ENCODE data around the gene GARIN5B. TPM values are rescaled to one million over a fixed set of nuclear protein-coding genes. Genes with fewer than 3 reads are reported as not detected.

The GARIN5B gene
- total and polyA plus RNA-seq, 7 donors: not detected

GRCh38 chr19:55309448-55309847, 53.6 kb downstream of the GARIN5B start:
- WGBS, 2 donors: 89 to 92% methylated on average over 5 of the region's 5 CpGs
- H3K27ac ChIP-seq: no peak overlapping the region
- H3K27me3 ChIP-seq: no peaks in the 10 kb centered on the region
- H3K9me3 ChIP-seq: no peaks in the 10 kb centered on the region
- H3K36me3 ChIP-seq: peaks cover 0 to 38% (median 15%) of the 10 kb centered on the region in 4 donors
- TF ChIP-seq CTCF (IDR thresholded peaks at IDR 0.05) (no peak), POLR2A (IDR thresholded peaks at IDR 0.05) (no peak), EP300 (IDR thresholded peaks at IDR 0.05) (no peak), POLR2AphosphoS5 (IDR thresholded peaks at IDR 0.05) (no peak)
- no peak overlapping the region for H3K4me3 ChIP-seq
- no peaks in the 10 kb centered on the region for H3K4me1 ChIP-seq
- DNase-seq: no peak
- intact Hi-C loops (cut with DNase I): no loop called here

GRCh38 chr19:55308281-55308680, 54.8 kb downstream of the GARIN5B start:
- DNase-seq: no peak
- Histone ChIP-seq H3K36me3 (peaks cover 4 to 50% (median 17%) of the 10 kb centered on the region in 4 donors), H3K27me3 (no peaks in the 10 kb centered on the region), H3K27ac (no peak overlapping the region), H3K4me1 (no peaks in the 10 kb centered on the region), H3K4me3 (no peak overlapping the region), H3K9me3 (no peaks in the 10 kb centered on the region)
- TF ChIP-seq POLR2AphosphoS5 (IDR thresholded peaks at IDR 0.05) (no peak), POLR2A (IDR thresholded peaks at IDR 0.05) (no peak), EP300 (IDR thresholded peaks at IDR 0.05) (no peak), CTCF (IDR thresholded peaks at IDR 0.05) (no peak)
- intact Hi-C loops (cut with DNase I): no loop called here
- 90 to 93% methylated on average over 11 of the region's 11 CpGs for WGBS, 2 donors

GRCh38 chr19:55306712-55307111, 56.3 kb downstream of the GARIN5B start:
- WGBS, 2 donors: 64 to 82% methylated on average over 3 of the region's 3 CpGs
- H3K9me3 ChIP-seq: no peaks in the 10 kb centered on the region
- no peak overlapping the region for H3K27ac ChIP-seq
- peaks cover 0 to 6% (median 5%) of the 10 kb centered on the region in 4 donors for H3K4me1 ChIP-seq
- TF ChIP-seq EP300 (IDR thresholded peaks at IDR 0.05) (no peak), POLR2AphosphoS5 (IDR thresholded peaks at IDR 0.05) (no peak)
- no peak overlapping the region for H3K4me3 ChIP-seq
- H3K27me3 ChIP-seq: no peaks in the 10 kb centered on the region
- no peak for DNase-seq
- H3K36me3 ChIP-seq: peaks cover 4 to 58% (median 19%) of the 10 kb centered on the region in 4 donors
- intact Hi-C loops (cut with DNase I): no loop called here

- H3K4me1 ChIP-seq: peaks cover 0 to 12% (median 10%) of the 10 kb centered on the region in 4 donors
- H3K27me3 ChIP-seq: no peaks in the 10 kb centered on the region
- DNase-seq: no peak
- WGBS, 2 donors: 87 to 95% methylated on average over 17 of the region's 17 CpGs
- TF ChIP-seq CTCF (IDR thresholded peaks at IDR 0.05) (no peak), POLR2AphosphoS5 (IDR thresholded peaks at IDR 0.05) (no peak), EP300 (IDR thresholded peaks at IDR 0.05) (no peak)
- H3K27ac ChIP-seq: no peak overlapping the region
- intact Hi-C loops (cut with DNase I): no loop called here
- H3K9me3 ChIP-seq: no peaks in the 10 kb centered on the region
- H3K36me3 ChIP-seq: peaks cover 4 to 58% (median 19%) of the 10 kb centered on the region in 4 donors
- no peak overlapping the region for H3K4me3 ChIP-seq
Measured at GRCh38 chr19:55305983-55306562, 57.0 kb downstream of the GARIN5B start.

- Histone ChIP-seq H3K4me3 (no peak overlapping the region), H3K4me1 (peaks cover 0 to 13% (median 10%) of the 10 kb centered on the region in 4 donors), H3K27me3 (no peaks in the 10 kb centered on the region), H3K9me3 (no peaks in the 10 kb centered on the region), H3K36me3 (peaks cover 4 to 58% (median 19%) of the 10 kb centered on the region in 4 donors), H3K27ac (no peak overlapping the region)
- WGBS, 2 donors: 79 to 86% methylated on average over 9 of the region's 9 CpGs
- TF ChIP-seq POLR2AphosphoS5 (IDR thresholded peaks at IDR 0.05): no peak
- TF ChIP-seq CTCF (IDR thresholded peaks at IDR 0.05): no peak
- TF ChIP-seq POLR2A (IDR thresholded peaks at IDR 0.05): no peak
- TF ChIP-seq EP300 (IDR thresholded peaks at IDR 0.05): no peak
- intact Hi-C loops (cut with DNase I): no loop called here
- DNase-seq: no peak
Measured at GRCh38 chr19:55305491-55305890, 57.6 kb downstream of the GARIN5B start.
